GM12892 (cell line): Measurements from ENCODE around the gene SOHLH1.

Experiments
- POLR2A ChIP-seq: IDR thresholded peaks from 2 replicates; pipeline ENCODE4 v1.6.1; 2011; ENCODE audit warnings: low read depth, low read length, control low read depth
- POLR2AphosphoS5 ChIP-seq: IDR thresholded peaks from 2 replicates; pipeline ENCODE4 v1.6.1; 2011; ENCODE audit warnings: low read depth, low read length, control low read depth
- TAF1 ChIP-seq: IDR thresholded peaks from 2 replicates; pipeline ENCODE4 v1.6.1; 2011; ENCODE audit warnings: low read depth, mild to moderate bottlenecking, control low read depth, low read length, borderline replicate concordance

GRCh38 chr9:135699440-135699839 lies at the start of gene SOHLH1:
- TF ChIP-seq TAF1, result no peak
- no peak for TF ChIP-seq POLR2A
- TF ChIP-seq POLR2AphosphoS5, result no peak
